HG03442 (cell line): ENCODE measurements around the gene PLA2G15.
A peak's percentile ranks its signal among the peaks of the same experiment; 100 is the strongest.

ENCODE experiments used
- ATAC-seq: cut with Tn5 transposase; IDR thresholded peaks from one replicate; pipeline ENCODE4 v1.9.1; 2021; ENCODE audit warnings: mild to moderate bottlenecking, moderate library complexity; ENCODE audit not compliant: unreplicated experiment

Gene PLA2G15

DNA sequence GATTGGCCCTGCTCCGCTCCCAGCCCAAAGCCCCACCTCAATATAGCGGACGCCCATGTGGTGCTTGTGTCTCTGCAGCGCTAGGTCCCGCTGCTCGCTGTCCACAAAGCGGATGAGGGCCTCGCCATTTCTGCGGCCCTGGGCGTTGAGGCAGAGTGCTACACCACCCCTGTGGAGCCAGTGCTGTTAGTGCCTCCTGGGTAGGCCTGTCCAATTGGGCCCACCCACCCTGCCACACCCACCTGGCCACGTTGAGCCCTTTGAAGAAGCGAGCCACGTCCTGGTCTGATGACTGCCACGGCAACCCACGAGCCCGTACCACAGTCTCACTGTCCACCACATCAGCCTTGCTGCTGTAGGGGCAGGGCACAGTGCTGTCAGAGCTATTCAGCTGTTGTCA, 12.8 kb upstream of the PLA2G15 start:
- ATAC-seq = no peak

DNA sequence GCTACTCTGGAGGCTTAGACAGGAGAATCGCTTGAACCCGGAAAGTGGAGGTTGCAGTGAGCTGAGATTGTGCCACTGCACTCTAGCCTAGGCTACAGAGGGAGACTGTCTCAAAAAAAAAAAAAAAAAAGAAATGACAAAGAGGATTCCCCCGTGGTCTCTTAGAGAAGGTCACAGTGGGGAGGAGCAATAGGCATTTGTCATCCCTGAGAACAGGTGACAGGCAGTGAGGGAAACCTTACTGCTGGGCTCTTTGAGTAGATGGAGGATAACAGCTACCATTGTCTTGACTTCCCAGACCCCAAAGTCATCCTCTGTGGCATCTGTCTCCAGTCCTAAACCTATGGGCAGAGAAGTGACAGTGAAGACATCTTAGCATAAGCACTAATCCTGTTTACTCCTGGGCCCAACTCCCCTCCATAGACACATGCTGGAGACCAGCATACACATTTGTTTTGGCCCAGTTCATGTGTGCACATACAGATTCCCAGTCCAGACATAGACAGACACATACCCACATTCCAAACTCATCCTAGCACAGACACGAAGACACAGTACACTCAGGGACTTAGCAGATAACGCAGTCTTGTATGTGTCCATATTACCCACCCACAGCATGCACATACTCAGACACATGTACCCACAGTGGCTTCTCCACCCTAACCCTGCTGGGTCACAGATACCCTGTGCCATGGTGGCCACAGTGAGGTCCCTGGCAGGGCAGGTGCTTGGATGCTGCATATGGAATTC, 11.9 kb upstream of the PLA2G15 start:
- no peak for ATAC-seq

DNA sequence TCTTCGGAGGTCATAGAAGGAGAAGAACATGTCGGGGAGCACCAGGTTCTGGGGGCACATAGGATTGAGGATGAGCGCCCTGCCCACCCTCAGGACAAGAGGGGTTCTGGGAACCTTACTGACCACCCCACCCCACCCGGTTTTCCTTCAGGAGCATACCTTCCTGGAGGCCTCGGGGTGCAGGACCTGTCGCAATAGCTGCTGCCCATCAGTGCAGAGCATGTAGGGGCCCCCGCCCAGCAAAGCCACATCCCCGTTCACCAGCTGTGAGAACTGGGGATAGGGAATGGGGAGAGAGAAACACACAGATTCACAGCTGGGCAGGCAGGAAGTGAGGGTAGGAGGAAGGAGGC, 11.4 kb upstream of the PLA2G15 start:
- no peak for ATAC-seq

DNA sequence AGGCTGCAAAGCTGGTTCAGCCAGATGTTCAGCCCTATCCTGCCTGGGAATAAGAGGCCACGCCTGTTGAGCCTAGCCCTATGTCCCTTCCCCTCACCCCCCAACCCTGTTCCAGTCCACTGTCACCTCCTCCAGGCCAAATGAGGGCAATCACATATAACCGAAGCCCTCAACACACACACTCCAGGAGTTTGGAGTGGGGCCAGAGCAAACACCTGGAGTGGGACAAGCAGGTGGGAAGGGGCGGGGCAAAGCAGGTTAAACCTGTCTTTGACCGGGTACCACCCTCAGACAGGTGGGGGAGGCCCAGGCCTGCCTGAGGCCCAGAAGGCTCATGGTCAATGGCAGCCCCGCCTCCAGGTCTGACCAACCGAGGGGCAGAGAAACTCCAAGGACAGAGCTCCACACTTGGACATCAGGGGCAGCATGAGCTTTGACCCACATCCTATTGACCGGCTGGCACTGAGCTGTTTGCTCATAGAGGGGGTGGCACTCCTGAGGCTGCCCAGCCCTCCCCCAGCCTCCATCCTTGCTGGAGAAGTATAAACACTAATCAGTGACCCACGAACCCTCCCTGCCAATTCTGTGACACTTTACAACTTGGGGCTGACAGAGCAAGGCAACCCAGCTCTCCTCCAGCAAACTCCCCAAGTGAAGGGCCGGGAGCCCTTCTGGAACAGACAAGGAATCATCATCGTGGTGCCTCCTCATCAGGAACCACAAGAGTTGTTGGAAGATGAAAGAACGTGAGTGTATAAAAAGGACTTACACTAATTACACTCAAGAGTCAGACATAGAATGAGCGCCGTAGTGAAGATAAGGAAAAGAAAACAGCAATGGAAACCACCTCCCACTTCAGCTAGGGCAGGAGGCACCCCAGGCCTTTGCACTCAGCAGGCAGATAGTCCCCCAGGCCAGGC, 10.7 kb upstream of the PLA2G15 start:
- no peak for ATAC-seq

DNA sequence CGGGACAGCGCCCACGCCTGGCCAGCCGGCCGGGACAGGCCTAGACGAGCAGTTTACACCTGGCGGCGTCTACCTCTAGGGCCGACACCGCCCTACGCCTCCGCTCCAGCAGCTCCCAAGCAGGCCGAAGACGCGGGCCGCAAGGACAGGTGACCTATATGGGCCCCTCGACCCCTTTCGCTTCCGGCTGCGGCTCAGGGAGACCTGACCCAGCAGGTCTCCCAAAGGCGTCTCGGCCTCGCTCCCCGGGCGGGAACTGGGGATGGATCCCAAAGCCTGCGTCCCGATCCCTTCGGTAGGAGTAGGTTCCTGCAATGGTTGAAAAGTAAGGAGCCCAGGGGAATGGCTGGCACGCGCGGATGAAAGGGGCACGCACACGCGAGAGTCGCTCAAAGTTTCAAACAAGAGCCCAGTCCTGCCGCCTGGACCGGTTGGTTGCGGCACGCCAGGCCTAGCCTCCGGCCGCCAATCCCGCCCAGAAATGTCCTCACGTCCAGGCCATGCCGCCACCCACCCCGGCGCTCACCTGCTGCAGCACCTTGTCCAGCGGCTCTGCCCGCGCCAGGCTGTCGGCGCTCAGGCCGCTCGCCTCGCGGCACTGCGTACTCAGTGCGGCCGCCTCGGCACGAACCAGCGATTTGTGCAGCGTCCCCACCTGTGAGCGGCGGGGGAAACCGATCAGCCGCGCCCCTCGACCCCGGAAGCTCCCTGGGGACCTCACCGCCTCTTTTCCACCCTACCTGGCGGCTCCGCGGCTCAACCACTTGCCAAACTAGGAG, 9.9 kb upstream of the PLA2G15 start:
- ATAC-seq = no peak

DNA sequence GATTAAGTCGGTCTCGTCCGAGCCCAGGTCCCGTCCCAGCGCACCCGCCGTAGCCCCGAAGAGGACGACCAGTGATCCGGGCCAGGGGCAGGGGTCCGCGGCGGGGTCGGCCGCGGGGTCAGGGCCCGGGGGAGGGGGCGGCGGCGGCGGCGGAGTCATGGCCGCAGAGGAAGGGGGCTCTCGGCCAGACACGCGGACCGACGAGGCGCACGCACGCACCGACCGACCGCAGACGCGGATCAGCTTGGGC, 9.4 kb upstream of the PLA2G15 start, which contains the start of gene ESRP2:
Gene ESRP2, minus strand, starts transcription at position 241 of the 250 bp plus-strand sequence. Its CDS starts 82 bp downstream, at position 159.
- no peak for ATAC-seq

DNA sequence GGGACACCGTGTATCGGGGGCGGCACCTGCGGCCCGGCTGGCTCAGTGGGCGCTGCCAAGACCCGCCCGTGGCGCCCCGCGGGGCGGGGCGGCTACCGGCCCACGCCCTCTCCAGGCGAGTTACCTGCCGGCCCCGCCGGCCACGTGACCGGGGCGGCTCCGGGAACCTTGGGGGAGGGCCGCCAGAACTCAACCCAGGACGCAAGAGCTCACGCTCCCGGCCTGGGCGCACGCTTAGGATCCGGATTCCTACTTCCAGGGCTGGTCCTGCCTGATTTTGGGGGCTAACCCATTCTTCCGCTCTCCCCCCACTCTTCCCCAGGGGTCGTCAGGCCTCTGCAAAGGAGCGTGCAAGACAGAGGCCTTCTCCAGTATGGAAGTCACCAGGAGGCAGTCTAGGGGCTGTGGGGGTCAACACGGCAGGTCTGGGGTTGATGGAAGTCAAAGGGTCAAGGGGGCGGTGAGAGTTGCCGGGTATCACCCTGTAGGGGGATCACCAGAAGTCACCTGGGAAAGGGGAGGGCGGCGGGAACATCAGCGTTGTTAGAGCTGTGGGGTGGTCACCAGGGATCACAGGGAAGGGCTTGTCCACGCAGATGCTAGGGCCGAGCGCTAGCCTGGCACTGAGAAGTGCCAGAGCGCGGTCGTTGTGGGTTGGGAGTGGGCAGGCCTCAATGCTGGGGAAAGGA, 8.9 kb upstream of the PLA2G15 start:
- ATAC-seq = no peak

DNA sequence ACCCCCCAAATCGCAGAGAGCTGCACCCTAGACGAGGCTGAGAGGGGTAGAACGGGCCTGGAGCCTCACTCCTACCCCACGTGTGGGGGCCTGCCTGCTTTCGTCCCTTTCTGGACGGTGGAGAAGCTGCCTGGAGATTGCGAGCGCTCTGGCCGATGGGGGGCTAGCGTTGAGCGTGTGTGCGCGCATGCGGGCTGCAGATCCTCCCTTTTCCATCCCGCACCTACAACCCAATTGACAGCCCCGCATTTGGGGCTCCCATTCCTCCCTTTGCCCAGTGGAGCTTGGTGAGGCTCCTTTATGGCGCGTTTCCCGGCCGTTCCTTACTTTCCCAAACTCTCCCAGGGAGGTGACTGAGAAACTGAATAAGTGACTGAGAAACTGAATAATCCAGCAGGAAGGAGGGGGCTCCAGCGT, 8.3 kb upstream of the PLA2G15 start:
- no peak for ATAC-seq

DNA sequence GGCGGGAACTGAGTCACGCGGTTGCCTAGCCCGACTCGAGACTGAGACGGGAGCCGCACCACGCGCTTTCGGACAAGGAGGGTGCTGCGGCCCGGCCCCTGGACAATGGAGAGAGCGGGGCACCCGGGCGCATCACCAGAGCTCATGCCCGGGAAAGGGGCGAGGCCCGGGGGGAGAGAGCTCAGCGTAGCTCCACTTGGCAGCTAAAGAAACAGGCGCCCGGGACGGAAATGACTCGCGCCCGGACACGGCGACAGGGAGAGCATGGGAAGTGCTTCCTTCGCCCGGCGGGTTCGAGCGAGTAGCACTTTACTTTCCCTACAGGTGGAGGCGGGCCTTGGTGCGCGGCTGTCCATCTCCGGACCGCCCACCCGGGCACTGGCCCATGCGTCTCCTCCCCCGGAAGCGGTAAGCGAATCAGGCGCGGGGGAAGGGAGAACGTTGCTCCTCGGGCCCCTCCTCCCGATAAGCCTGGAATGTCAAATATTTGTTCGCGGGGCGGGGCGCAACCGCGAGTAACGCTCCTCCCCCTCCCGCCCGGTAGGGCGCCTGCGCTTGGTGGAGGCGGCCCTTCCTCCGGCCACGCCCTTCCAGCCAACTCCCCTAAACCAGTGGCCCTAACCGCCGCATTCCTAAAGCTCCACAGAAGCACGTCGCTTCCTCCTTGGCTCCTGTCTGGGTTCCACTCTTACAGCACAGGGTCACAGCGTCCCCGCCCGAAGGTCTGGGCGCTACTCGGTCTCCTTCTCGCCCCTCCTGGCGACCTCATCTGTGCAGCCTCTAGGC, 7.7 kb upstream of the PLA2G15 start:
- ATAC-seq = peak; percentile 72

DNA sequence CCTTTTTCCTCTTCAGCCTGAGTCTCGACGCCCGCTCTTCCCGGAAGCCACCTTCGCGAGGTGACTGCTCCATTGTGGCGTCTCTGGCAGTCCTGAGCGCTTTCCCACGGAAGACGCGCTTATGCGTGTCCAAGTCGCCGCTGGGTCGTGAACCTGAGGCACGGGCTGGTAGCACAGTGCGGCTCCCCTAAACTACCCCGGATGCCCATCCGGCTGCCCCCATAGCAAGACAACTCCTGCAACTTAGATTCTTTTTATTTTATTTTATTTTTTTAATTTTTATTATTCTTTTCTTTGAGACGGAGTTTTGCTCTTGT, 7.2 kb upstream of the PLA2G15 start:
- ATAC-seq = no peak

DNA sequence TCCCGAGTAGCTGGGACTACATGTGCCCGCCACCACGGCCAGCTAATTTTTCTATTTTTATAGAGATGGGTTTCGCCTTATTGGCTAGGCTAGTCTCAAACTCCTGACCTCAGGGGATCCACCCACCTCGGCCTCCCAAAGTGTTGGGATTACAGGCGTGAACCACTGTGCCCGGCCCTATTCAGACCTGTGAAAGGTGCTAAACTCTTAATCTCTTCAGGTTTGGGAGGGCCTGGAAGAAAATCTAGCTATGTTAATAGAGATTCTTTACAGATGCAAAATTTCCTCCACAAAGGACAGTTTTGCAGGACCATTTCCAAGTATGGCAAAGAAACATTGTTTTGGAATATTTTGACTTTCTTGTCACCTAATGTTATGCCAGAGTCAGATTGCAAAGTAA, 3.1 kb upstream of the PLA2G15 start:
- ATAC-seq = no peak

DNA sequence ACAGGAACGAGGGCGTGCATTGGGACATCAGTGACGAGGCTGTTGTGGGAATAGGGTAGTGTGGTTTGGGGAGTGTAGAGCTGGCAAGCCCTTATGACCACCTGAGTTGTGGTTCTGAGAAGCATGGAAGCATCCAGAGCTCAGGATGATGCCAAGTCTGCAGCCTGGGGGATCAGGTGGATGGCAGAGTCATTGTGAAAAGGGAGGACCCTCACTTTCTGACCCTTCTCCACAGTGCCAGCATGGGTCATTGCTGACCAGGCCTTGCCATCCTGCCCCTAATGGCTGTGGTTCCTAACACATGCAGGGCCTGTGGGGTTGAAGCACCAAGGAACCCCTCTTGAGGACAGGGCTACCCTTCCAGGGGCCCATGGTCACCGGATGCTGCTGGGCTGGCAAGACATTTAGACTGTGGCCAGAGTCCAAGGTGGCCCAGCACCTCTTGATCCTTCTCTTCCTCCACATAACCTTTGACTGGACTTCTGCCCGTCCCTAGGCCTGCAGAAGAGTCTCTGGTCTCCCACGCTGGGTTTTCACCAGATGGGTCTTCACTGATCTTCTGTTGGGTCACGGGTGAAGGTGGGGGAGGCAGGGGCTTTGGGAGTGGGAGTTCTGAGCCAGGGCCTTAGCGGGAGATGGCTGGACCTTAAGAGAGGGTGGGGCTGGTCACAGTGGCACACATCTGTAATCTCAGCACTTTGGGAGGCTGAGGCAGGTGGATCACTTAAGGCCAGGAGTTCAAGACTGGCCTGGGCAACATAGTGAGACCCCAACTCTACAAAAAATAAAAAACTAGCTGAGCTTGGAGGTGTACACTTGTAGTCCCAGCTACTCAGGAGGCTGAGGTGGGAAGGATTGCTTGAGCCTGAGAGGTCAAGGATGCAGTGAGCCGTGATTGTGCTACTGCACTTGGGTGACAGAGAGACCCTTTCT, 2.0 kb upstream of the PLA2G15 start:
- no peak for ATAC-seq

DNA sequence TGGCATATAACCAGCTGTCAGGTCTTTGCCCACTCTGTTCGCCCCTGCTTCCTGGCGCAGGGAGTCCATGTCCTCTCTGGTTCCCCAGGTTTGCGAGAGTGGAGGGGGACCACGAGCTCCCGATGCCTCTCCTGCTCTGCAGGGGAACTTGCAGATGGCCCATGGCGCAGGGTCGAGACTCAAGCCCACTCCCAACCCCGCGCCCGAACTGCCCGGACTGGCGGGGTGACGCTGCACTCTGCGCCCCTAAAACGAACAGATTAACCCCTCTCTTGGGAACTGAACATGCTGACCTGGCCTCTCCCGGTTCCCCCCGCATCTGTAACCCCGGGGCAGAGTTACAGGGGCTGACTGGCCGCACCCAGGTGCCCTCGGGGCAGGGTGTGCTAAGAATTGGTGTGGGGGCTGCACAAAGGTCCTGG, 681 bp upstream of the PLA2G15 start:
- no peak for ATAC-seq

DNA sequence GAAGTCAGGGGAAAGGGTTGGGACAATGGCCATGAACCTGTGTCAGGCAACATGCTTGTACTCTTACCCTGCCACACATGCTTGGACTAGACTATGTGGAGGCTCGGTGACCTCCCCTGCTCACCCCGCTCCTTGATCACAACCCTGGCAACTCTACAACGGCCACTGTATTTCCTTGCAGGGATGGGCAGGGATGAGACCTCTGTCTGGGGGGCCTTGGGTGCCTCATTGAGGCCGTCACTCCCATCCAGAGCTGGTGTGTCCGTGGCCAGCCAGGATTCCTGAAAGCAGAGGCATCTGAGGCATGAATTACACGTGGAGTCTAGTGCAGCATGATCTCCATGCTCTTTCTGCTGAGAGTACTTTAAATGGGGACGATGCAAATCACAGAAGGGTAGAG, 948 bp downstream of the PLA2G15 start:
- ATAC-seq = no peak

DNA sequence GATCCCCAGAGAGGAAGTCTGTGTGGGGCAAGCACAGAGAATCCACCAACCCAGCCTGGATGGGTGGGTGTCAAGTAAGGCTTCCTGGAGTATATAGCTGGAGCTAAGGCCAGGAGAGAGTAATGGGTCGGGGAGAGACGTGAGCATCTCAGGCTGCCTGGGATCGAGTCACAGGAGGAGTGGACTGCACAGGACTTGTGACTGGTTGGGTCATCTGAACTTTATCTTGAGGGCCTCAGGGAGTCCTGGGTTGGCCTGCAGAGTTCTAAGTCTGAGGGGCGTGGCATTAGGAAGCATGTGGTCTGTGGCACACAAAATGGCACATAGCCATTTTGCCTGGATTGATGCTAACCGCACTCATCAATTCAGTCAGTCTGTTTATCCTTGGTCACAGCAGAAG, 1.5 kb downstream of the PLA2G15 start:
- no peak for ATAC-seq

DNA sequence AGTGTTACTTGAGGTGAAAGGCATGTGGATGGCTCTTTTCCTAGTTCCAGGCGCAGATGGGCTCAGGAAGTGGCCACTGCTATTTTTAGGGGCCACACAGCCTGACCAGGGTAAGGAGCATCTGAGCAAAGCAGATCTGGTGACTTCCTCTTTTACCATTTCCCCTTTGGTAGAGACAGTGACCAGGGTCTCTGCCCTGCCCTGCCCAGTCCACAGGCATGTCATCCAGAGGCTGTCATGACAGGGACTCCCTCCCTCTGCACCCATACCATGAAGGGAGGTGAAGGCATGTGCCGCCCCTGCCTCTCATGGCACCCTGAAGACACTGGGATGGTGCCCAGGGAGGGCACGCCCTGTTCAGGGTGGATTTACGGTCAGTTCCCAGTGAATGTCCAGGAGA, 2.2 kb downstream of the PLA2G15 start:
- ATAC-seq = no peak

DNA sequence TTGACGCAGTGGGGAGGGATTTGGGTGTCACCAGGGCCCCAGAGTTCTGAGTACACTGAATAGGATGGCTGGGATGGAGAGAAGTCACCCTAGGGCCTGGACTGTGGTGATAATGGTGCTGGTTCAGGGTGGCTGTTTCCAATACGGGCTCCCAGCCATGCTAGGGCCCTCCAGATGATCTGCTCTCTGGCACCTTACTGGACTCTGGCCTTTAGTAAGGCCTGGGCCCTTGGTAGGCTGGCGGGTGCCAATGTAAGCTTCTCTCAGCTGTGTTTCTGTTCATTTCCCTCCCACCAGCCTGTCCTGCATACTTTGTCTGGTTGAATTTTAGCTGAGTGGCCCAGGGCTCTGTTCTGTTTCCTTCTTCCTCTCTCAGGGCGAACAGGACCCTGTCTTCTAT, 2.8 kb downstream of the PLA2G15 start:
- ATAC-seq = no peak

DNA sequence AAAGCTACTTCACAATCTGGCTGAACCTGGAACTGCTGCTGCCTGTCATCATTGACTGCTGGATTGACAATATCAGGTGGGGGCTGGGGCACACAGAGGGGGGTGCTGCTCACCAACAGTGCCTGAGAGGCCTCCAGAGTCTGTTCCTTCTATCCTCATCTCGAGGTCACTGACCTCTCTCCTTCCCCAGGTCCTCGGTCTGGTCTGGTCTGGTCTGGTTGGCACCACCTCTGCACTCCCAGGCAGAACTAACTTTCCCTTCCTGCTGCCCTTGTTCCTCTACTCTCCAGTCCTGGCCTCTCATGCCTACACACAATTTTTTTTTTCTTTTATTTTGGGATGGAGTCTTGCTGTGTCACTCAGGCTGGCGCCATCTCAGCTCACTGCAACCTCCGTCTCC, 4.2 kb downstream of the PLA2G15 start:
- ATAC-seq = no peak

DNA sequence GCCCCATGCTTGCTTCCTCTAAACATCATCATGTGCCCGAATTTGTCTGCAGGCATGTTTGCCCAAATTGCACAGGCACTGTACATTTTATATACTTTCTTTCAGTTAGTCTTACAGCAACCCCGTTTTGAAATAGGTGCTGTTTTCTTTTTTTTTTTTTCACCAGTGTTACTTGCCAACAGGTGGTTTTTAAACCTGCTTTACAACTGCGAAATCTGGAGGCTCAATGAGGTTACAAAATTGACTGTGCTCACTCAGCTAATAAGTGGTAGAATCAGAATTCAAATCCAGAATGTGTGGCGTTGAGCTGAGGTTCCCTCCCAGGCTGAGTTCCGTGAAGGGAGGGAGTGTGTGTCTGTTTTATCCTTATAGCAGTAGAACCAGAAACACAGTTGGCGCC, 5.8 kb downstream of the PLA2G15 start:
- ATAC-seq = no peak
